ENCODE data around the gene RBM46.

DNA sequence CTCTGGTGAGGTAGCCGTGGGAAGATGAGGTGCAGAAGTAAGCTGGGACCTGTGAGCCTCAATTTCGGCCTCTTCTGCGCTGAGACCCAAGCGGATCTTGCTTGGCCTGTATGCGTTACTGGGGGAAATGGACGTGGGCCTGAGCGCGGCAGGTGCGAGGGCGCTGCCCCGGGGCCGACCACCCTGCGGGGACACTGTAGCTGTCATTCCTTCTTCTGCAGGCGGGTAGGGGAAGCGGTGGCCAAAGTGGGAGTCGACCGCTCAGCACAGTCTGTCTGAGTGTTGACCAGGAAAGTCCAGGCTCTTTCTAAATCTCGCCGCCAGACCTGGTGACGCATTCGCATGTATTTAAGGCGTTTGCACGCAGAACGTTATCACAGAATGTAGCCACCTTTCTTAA is 40.6 kb upstream of the RBM46 start:
- TF ChIP-seq, protein P1, sequence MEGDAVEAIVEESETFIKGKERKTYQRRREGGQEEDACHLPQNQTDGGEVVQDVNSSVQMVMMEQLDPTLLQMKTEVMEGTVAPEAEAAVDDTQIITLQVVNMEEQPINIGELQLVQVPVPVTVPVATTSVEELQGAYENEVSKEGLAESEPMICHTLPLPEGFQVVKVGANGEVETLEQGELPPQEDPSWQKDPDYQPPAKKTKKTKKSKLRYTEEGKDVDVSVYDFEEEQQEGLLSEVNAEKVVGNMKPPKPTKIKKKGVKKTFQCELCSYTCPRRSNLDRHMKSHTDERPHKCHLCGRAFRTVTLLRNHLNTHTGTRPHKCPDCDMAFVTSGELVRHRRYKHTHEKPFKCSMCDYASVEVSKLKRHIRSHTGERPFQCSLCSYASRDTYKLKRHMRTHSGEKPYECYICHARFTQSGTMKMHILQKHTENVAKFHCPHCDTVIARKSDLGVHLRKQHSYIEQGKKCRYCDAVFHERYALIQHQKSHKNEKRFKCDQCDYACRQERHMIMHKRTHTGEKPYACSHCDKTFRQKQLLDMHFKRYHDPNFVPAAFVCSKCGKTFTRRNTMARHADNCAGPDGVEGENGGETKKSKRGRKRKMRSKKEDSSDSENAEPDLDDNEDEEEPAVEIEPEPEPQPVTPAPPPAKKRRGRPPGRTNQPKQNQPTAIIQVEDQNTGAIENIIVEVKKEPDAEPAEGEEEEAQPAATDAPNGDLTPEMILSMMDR (IDR thresholded peaks at IDR 0.05): no peak
- TF ChIP-seq POLR2AphosphoS5 (IDR thresholded peaks at IDR 0.05): no peak
- no peak for TF ChIP-seq POLR2A (IDR thresholded peaks at IDR 0.05)

All from breast epithelium (tissue), 3 donors.